Measurements from ENCODE around the gene TMPRSS2.

Gene TMPRSS2

GRCh38 chr21:41509145-41509496, 1.2 kb upstream of the TMPRSS2 start:
- DNase-seq, result no peak

GRCh38 chr21:41508415-41509144, 622 bp upstream of the TMPRSS2 start:
- no peak for DNase-seq

- peak; percentile 15 for DNase-seq
Observed at GRCh38 chr21:41506611-41507520, 1.1 kb downstream of the TMPRSS2 start.

GRCh38 chr21:41506005-41506594, 1.9 kb downstream of the TMPRSS2 start:
- DNase-seq, result no peak

- no peak for DNase-seq
Observed at GRCh38 chr21:41504030-41504429, 3.9 kb downstream of the TMPRSS2 start.

GRCh38 chr21:41503331-41503730, 4.6 kb downstream of the TMPRSS2 start:
- no peak for DNase-seq

GRCh38 chr21:41501919-41502318, 6.0 kb downstream of the TMPRSS2 start:
- DNase-seq, result peak; percentile 18

- DNase-seq, result no peak
Observed at GRCh38 chr21:41500931-41501381, 7.0 kb downstream of the TMPRSS2 start.

GRCh38 chr21:41500363-41500762, 7.6 kb downstream of the TMPRSS2 start:
- DNase-seq, result no peak

- no peak for DNase-seq
Observed at GRCh38 chr21:41499920-41500319, 8.0 kb downstream of the TMPRSS2 start.

- no peak for DNase-seq
Observed at GRCh38 chr21:41497788-41498187, 10.2 kb downstream of the TMPRSS2 start.

GRCh38 chr21:41497008-41497407, 10.9 kb downstream of the TMPRSS2 start:
- no peak for DNase-seq

- DNase-seq, result no peak
Observed at GRCh38 chr21:41494242-41494641, 13.7 kb downstream of the TMPRSS2 start.

GRCh38 chr21:41491412-41491811, 16.5 kb downstream of the TMPRSS2 start:
- no peak for DNase-seq

GRCh38 chr21:41490330-41490729, 17.6 kb downstream of the TMPRSS2 start:
- no peak for DNase-seq

GRCh38 chr21:41489329-41489728, 18.6 kb downstream of the TMPRSS2 start:
- no peak for DNase-seq

- DNase-seq, result no peak
Observed at GRCh38 chr21:41488080-41488479, 19.9 kb downstream of the TMPRSS2 start.

GRCh38 chr21:41487082-41487481, 20.9 kb downstream of the TMPRSS2 start:
- DNase-seq, result no peak

- DNase-seq, result no peak
Observed at GRCh38 chr21:41483973-41484372, 24.0 kb downstream of the TMPRSS2 start.

GRCh38 chr21:41483415-41483814, 24.5 kb downstream of the TMPRSS2 start:
- no peak for DNase-seq

- DNase-seq, result no peak
Observed at GRCh38 chr21:41482980-41483379, 25.0 kb downstream of the TMPRSS2 start.

- peak; percentile 18 for DNase-seq
Observed at GRCh38 chr21:41482301-41482700, 25.7 kb downstream of the TMPRSS2 start.

GRCh38 chr21:41481191-41481590, 26.8 kb downstream of the TMPRSS2 start:
- peak; percentile 72 for DNase-seq
